H9 (cell line): ENCODE measurements around the gene ATF5. TPM values are rescaled to one million over a fixed set of nuclear protein-coding genes. Genes with fewer than 3 reads are reported as not detected.

ENCODE experiments used
- DNase-seq: peaks from one replicate; pipeline ENCODE4 v3.0.0-alpha.2; 2017
- H2AFZ ChIP-seq: one replicate; pipeline ENCODE4 v1.6.1; 2013; ENCODE audit warnings: mild to moderate bottlenecking, low read length, control low read depth, moderate library complexity
- H2AK5ac ChIP-seq: 2 replicates; pipeline ENCODE4 v1.6.1; 2013; ENCODE audit warnings: low read length, control low read depth, mixed read lengths; ENCODE audit not compliant: insufficient read length
- H2BK120ac ChIP-seq: one replicate; pipeline ENCODE4 v1.6.1; 2013; ENCODE audit warnings: low read depth, mild to moderate bottlenecking, low read length, control low read depth, inconsistent platforms; ENCODE audit not compliant: poor library complexity, severe bottlenecking
- H2BK12ac ChIP-seq: 2 replicates; pipeline ENCODE4 v1.6.1; 2013; ENCODE audit warnings: low read length, control low read depth, mixed read lengths, low read depth; ENCODE audit not compliant: insufficient read length
- H2BK15ac ChIP-seq: 2 replicates; pipeline ENCODE4 v1.6.1; 2013; ENCODE audit warnings: low read depth, low read length, control low read depth
- H2BK20ac ChIP-seq: one replicate; pipeline ENCODE4 v1.6.1; 2013; ENCODE audit warnings: low read depth, mild to moderate bottlenecking, low read length, control low read depth, inconsistent platforms; ENCODE audit not compliant: poor library complexity, severe bottlenecking
- H2BK5ac ChIP-seq: 2 replicates; pipeline ENCODE4 v1.6.1; 2013; ENCODE audit warnings: low read length, control low read depth, mixed read lengths; ENCODE audit not compliant: insufficient read length
- H3K14ac ChIP-seq: 2 replicates; pipeline ENCODE4 v1.6.1; 2013; ENCODE audit warnings: low read length, control low read depth; ENCODE audit not compliant: insufficient read depth
- H3K18ac ChIP-seq: 2 replicates; pipeline ENCODE4 v1.6.1; 2013; ENCODE audit warnings: low read depth, mild to moderate bottlenecking, mixed read lengths, low read length, control low read depth; ENCODE audit not compliant: insufficient read length
- H3K23ac ChIP-seq: 2 replicates; pipeline ENCODE4 v1.6.1; 2013; ENCODE audit warnings: low read length, control low read depth, mixed read lengths, low read depth; ENCODE audit not compliant: insufficient read length
- H3K23me2 ChIP-seq: 2 replicates; pipeline ENCODE4 v1.6.1; 2013; ENCODE audit warnings: low read depth, mild to moderate bottlenecking, mixed read lengths, low read length, control low read depth; ENCODE audit not compliant: insufficient read length, poor library complexity, severe bottlenecking
- H3K27ac ChIP-seq: 2 replicates; pipeline ENCODE4 v1.5.1; 2013; ENCODE audit warnings: low read length, control low read depth, mixed read lengths, low read depth; ENCODE audit not compliant: insufficient read length
- H3K27me3 ChIP-seq: 2 replicates; pipeline ENCODE4 v1.6.1; 2013; ENCODE audit warnings: low read length, control low read depth, inconsistent platforms; ENCODE audit not compliant: insufficient read depth
- H3K4ac ChIP-seq: 2 replicates; pipeline ENCODE4 v1.6.1; 2013; ENCODE audit warnings: low read depth, mild to moderate bottlenecking, control low read depth, inconsistent platforms, low read length, moderate library complexity
- H3K4me1 ChIP-seq: 2 replicates; pipeline ENCODE4 v1.6.1; 2013; ENCODE audit warnings: low read length, control low read depth, inconsistent platforms; ENCODE audit not compliant: insufficient read depth
- H3K4me2 ChIP-seq: 2 replicates; pipeline ENCODE4 v1.6.1; 2013; ENCODE audit warnings: low read length, control low read depth, mixed read lengths; ENCODE audit not compliant: insufficient read length, insufficient read depth
- H3K56ac ChIP-seq: 2 replicates; pipeline ENCODE4 v1.6.1; 2013; ENCODE audit warnings: low read depth, mild to moderate bottlenecking, mixed read lengths, low read length, control low read depth; ENCODE audit not compliant: insufficient read length
- H3K79me1 ChIP-seq: 2 replicates; pipeline ENCODE4 v1.6.1; 2013; ENCODE audit warnings: low read depth, mild to moderate bottlenecking, moderate library complexity, low read length, control low read depth, inconsistent platforms; ENCODE audit not compliant: insufficient read depth, poor library complexity, severe bottlenecking
- H3K79me2 ChIP-seq: 2 replicates; pipeline ENCODE4 v1.6.1; 2013; ENCODE audit warnings: low read length, control low read depth, inconsistent platforms; ENCODE audit not compliant: insufficient read depth
- H3K9ac ChIP-seq: 2 replicates; pipeline ENCODE4 v1.6.1; 2013; ENCODE audit warnings: low read length, control low read depth, mixed read lengths; ENCODE audit not compliant: insufficient read length; ENCODE audit errors: extremely low read depth
- H3K9me3 ChIP-seq: one replicate; pipeline ENCODE4 v1.6.1; 2013; ENCODE audit warnings: low read depth, low read length, inconsistent platforms; ENCODE audit not compliant: control insufficient read depth
- H3T11ph ChIP-seq: one replicate; pipeline ENCODE4 v1.6.1; 2013; ENCODE audit warnings: mild to moderate bottlenecking, low read length, control low read depth, inconsistent platforms
- H4K20me1 ChIP-seq: one replicate; pipeline ENCODE4 v1.6.1; 2013; ENCODE audit not compliant: control insufficient read depth, insufficient read length, insufficient read depth
- H4K5ac ChIP-seq: 2 replicates; pipeline ENCODE4 v1.6.1; 2013; ENCODE audit warnings: low read depth, mild to moderate bottlenecking, mixed read lengths, low read length, control low read depth; ENCODE audit not compliant: insufficient read length
- H4K8ac ChIP-seq: replicated peaks from 2 replicates; pipeline ENCODE4 v1.6.1; 2013; ENCODE audit warnings: low read length, control low read depth, mixed read lengths, low read depth; ENCODE audit not compliant: insufficient read length
- H4K91ac ChIP-seq: 2 replicates; pipeline ENCODE4 v1.6.1; 2013; ENCODE audit warnings: low read depth, mild to moderate bottlenecking, moderate library complexity, mixed read lengths, low read length, control low read depth; ENCODE audit not compliant: insufficient read length
- H3K27ac Mint-ChIP-seq, 3 experiments: 2 replicates in 2 of 3; 3 replicates in 1 of 3; pipeline ENCODE4 v1.8.0; 2020 to 2021; ENCODE audit warnings: mixed read lengths in 3 of 3, mild to moderate bottlenecking in 1 of 3, moderate library complexity in 1 of 3
- H3K27me3 Mint-ChIP-seq: 2 replicates; pipeline ENCODE4 v1.8.0; 2021; ENCODE audit warnings: low read depth, mild to moderate bottlenecking, moderate library complexity, mixed read lengths
- H3K36me3 Mint-ChIP-seq, 3 experiments: 2 replicates in 2 of 3; 3 replicates in 1 of 3; pipeline ENCODE4 v1.8.0; 2020 to 2021; ENCODE audit warnings: low read depth in 3 of 3, mixed read lengths in 3 of 3; ENCODE audit not compliant: insufficient read depth in 1 of 3
- H3K4me1 Mint-ChIP-seq, 2 experiments: 2 replicates each; pipeline ENCODE4 v1.8.0; 2020; ENCODE audit warnings: mixed read lengths in 2 of 2
- H3K4me3 Mint-ChIP-seq, 2 experiments: 2 replicates in 1 of 2; 3 replicates in 1 of 2; pipeline ENCODE4 v1.8.0; 2020 to 2021; ENCODE audit warnings: mild to moderate bottlenecking in 2 of 2, mixed read lengths in 2 of 2, moderate library complexity in 1 of 2
- H3K9me3 Mint-ChIP-seq, 2 experiments: 2 replicates in 1 of 2; 3 replicates in 1 of 2; pipeline ENCODE4 v1.8.0; 2020; ENCODE audit warnings: mild to moderate bottlenecking in 2 of 2, mixed read lengths in 2 of 2, moderate library complexity in 1 of 2
- CTCF ChIP-seq: fragments of 200-600 bp; sonication (generic); conservative IDR thresholded peaks from 3 replicates; pipeline ENCODE4 v1.8.0; 2021; ENCODE audit warnings: antibody characterized with exemption, mild to moderate bottlenecking
- WGBS: extraction: QIAGEN DNeasy Blood & Tissue Kit; methylation state at CpG from one replicate; pipeline ENCODE4 v1.1.7; 2013; ENCODE audit warnings: missing lambda C conversion rate, low lambda C conversion rate, mixed read lengths; ENCODE audit not compliant: insufficient read length; ENCODE audit errors: extremely low coverage; 5-methylcytosine and 5-hydroxymethylcytosine counted together
- total RNA-seq: library from RNA; stranded (reverse); gene quantifications from 2 replicates; pipeline ENCODE4 v1.2.1, GENCODE V29; 2021

The ATF5 gene
- total RNA-seq, 1 experiment from 2014 or later: 18.5 TPM

DNA sequence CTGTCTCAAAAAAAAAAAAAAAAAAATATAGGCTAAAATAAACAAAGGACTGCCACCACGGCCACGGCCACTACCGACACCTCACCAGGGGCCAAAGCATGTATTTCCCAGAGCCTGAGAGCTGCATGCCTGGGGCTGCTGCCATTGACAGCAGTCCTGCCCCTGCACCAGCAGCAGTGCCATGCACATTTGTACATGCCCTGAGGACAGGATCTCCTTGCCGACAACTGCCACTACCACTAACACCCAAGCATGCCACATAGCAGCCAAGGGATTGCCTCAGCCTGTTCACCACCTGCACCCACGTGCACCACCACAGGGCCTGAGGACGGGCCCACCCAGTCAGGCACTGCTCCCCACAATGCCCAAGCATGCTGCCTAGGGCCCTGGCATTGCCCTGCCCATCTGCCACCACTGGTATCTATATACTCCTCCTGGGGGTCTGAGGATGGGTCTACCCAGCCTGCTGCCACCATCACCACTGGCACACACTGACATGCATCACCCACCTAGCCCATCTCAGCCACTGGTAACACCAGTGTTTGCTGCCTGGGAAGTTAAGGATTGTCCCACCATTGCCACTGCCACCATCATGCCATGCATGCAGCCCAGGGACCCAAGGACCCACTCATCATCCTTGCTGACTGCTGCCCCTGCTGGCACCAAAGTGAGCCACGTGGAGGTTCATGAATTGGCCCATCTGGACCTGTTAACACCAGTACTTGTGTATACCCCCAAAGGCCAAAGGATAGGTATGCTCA, 10.9 kb downstream of the ATF5 start:
- WGBS: no CpG with 5 or more reads among the region's 7 CpGs

More for the DNA sequence above, 10.9 kb downstream of the ATF5 start:
- H3K23me2 ChIP-seq: no peaks in the 10 kb centered on the region
- H3K9me3 Mint-ChIP-seq: no peaks in the 10 kb centered on the region
- no peaks in the 10 kb centered on the region for H3K36me3 Mint-ChIP-seq
- H3K27ac ChIP-seq: no peak overlapping the region
- no peak overlapping the region for H4K91ac ChIP-seq
- H3T11ph ChIP-seq: no peak overlapping the region
- no peak overlapping the region for H3K4me3 Mint-ChIP-seq
- no peak overlapping the region for H3K9ac ChIP-seq
- H3K4me1 Mint-ChIP-seq: no peaks in the 10 kb centered on the region
- TF ChIP-seq CTCF: peak; percentile 40; the same call in 2 of the 3 replicates
- H3K9me3 ChIP-seq: no peaks in the 10 kb centered on the region
- no peak overlapping the region for H2BK5ac ChIP-seq
- no peaks in the 10 kb centered on the region for H3K27me3 ChIP-seq
- H2BK12ac ChIP-seq: no peak overlapping the region
- H4K5ac ChIP-seq: no peak overlapping the region
- H3K23ac ChIP-seq: no peak overlapping the region
- H3K79me2 ChIP-seq: no peaks in the 10 kb centered on the region
- no peaks in the 10 kb centered on the region for H4K20me1 ChIP-seq
- no peak overlapping the region for H3K14ac ChIP-seq
- H2AK5ac ChIP-seq: no peak overlapping the region
- H2AFZ ChIP-seq: no peak overlapping the region
- no peak overlapping the region for H4K8ac ChIP-seq
- H3K18ac ChIP-seq: no peak overlapping the region
- no peak overlapping the region for H3K4me2 ChIP-seq
- H2BK120ac ChIP-seq: no peak overlapping the region
- no peak overlapping the region for H2BK20ac ChIP-seq
- H3K27ac Mint-ChIP-seq: no peak overlapping the region
- no peak overlapping the region for H3K56ac ChIP-seq
- H2BK15ac ChIP-seq: no peak overlapping the region
- no peak overlapping the region for H3K4ac ChIP-seq
- no peaks in the 10 kb centered on the region for H3K79me1 ChIP-seq
- no peaks in the 10 kb centered on the region for H3K4me1 ChIP-seq
- peaks cover 15% of the 10 kb centered on the region for H3K27me3 Mint-ChIP-seq
- DNase-seq: no peak
